ENCODE measurements around the gene ADAMTSL1. TPM values are rescaled to one million over a fixed set of nuclear protein-coding genes. Genes with fewer than 3 reads are reported as not detected.

Gene ADAMTSL1
- total RNA-seq, 6 donors from 2014 or later, result 0.44 to 6.4 (median 2.3) TPM; not detected in 1

DNA sequence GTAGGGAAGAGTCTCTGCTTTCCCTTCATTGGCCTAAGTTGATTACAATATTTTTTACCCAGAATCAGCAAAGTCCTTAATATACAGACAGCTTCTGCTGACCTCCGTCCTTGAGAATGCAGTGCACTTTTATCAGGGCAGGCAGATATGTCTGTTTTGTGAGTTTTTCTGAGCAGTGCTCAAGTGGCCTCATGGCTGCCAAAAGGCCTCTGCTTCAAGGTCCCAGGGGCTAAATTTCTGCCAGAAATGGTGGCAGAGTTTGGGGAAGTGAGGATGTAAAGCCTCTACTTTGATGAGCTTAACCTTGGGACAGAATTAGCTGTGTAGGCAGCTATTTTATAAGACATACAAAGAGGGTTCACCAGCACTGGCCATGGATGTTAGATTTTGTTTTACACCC lies 275.8 kb downstream of the ADAMTSL1 start:
- Histone ChIP-seq H3K9me3 (no peaks in the 10 kb centered on the region), H3K27me3 (no peaks in the 10 kb centered on the region), H3K4me1 (peaks cover 6 to 11% (median 9%) of the 10 kb centered on the region in 4 donors), H3K27ac (no peak overlapping the region), H3K36me3 (no peaks in the 10 kb centered on the region), H3K4me3 (no peak overlapping the region)
- no peak for DNase-seq
- TF ChIP-seq EP300 (IDR thresholded peaks at IDR 0.05) (no peak), POLR2A (IDR thresholded peaks at IDR 0.05) (no peak), POLR2AphosphoS5 (IDR thresholded peaks at IDR 0.05) (no peak)
- TF ChIP-seq, protein P1, sequence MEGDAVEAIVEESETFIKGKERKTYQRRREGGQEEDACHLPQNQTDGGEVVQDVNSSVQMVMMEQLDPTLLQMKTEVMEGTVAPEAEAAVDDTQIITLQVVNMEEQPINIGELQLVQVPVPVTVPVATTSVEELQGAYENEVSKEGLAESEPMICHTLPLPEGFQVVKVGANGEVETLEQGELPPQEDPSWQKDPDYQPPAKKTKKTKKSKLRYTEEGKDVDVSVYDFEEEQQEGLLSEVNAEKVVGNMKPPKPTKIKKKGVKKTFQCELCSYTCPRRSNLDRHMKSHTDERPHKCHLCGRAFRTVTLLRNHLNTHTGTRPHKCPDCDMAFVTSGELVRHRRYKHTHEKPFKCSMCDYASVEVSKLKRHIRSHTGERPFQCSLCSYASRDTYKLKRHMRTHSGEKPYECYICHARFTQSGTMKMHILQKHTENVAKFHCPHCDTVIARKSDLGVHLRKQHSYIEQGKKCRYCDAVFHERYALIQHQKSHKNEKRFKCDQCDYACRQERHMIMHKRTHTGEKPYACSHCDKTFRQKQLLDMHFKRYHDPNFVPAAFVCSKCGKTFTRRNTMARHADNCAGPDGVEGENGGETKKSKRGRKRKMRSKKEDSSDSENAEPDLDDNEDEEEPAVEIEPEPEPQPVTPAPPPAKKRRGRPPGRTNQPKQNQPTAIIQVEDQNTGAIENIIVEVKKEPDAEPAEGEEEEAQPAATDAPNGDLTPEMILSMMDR (IDR thresholded peaks at IDR 0.05), result no peak
- ATAC-seq (ENCODE audit: low FRiP score in 2 of 2), result no peak
- WGBS, 2 donors, result 67% methylated on average over 1 of the region's 1 CpG

DNA sequence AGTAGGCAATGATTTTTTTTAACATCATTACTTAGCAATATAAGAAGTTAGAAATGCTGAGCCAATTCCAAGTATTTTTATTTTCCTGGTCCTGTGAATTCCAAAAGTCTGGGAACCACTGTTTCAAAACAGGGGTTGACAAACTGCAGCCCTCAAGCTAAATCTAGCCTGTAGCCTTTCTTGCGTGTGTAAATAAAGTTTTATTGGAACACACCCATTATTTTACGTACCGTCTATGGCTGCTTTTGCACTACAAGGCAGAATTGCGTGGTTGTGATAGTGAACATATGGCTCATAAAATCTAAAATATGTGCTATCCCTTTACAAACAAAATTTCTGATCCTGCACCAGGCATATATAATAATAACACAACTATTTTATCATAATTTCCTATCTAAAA lies 280.0 kb downstream of the ADAMTSL1 start:
- WGBS, 2 donors, result 96 to 97% methylated on average over 4 of the region's 4 CpGs

DNA sequence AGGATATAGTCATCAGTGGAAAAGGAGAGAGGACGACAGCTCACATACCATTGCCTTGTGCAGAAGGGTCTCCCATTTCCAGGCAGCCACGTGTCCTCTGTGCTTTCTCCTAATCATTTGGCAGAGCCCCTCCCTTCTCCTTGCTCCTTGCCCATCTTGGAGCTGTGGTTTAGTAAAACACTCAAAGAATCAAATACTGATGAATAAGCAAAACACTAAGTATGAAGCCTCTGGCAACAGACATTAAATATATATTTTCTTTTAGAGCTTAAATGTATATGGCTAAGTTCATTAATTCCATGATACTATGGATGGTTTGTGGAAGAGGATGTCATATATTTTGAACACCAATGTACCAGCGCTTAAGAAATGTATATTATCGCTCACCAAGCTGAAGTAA lies 280.6 kb downstream of the ADAMTSL1 start:
- ATAC-seq (ENCODE audit: low FRiP score in 2 of 2) (no peak), DNase-seq (no peak)
- Histone ChIP-seq H3K27ac (no peak overlapping the region), H3K4me3 (no peak overlapping the region), H3K36me3 (no peaks in the 10 kb centered on the region), H3K9me3 (no peaks in the 10 kb centered on the region), H3K27me3 (no peaks in the 10 kb centered on the region), H3K4me1 (peaks cover 0 to 4% (median 0%) of the 10 kb centered on the region in 4 donors)
- WGBS, 2 donors, result 78 to 95% methylated on average over 4 of the region's 4 CpGs
- TF ChIP-seq, protein P1 (IDR thresholded peaks at IDR 0.05), result no peak
- TF ChIP-seq EP300 (IDR thresholded peaks at IDR 0.05), result no peak
- no peak for TF ChIP-seq POLR2AphosphoS5 (IDR thresholded peaks at IDR 0.05)
- no peak for TF ChIP-seq POLR2A (IDR thresholded peaks at IDR 0.05)

More for the DNA sequence above, 280.0 kb downstream of the ADAMTSL1 start:
- Histone ChIP-seq H3K4me1 (peaks cover 0 to 4% (median 0%) of the 10 kb centered on the region in 4 donors), H3K27ac (no peak overlapping the region), H3K4me3 (no peak overlapping the region), H3K36me3 (no peaks in the 10 kb centered on the region), H3K27me3 (no peaks in the 10 kb centered on the region), H3K9me3 (no peaks in the 10 kb centered on the region)
- DNase-seq, result no peak
- TF ChIP-seq POLR2A (IDR thresholded peaks at IDR 0.05), result no peak
- TF ChIP-seq, protein P1 (IDR thresholded peaks at IDR 0.05), result no peak
- TF ChIP-seq EP300 (IDR thresholded peaks at IDR 0.05), result no peak
- no peak for TF ChIP-seq POLR2AphosphoS5 (IDR thresholded peaks at IDR 0.05)
- no peak for ATAC-seq (ENCODE audit: low FRiP score in 2 of 2)

DNA sequence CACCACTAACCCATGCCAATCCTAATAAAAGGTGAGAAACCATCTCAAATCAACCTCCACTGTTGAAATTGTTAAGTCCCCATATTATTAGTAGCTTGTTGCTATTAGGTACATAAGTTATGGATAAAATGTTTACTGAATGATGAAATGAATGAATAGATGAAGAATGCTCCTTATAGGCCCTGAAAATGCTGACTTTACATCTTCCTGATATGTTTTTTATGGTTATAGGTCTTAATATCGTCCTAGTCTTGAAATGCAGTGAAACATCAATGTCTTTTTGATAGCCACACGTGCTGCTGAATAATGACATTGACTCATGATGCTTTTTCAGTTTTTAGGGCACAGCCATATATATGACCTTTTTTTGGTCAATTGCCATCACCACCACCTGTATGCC lies 281.3 kb downstream of the ADAMTSL1 start:
- ATAC-seq (ENCODE audit: low FRiP score in 2 of 2) (no peak), DNase-seq (no peak)
- no peak overlapping the region for H3K27ac ChIP-seq
- H3K9me3 ChIP-seq, result no peaks in the 10 kb centered on the region
- peaks cover 0 to 4% (median 0%) of the 10 kb centered on the region in 4 donors for H3K4me1 ChIP-seq
- TF ChIP-seq POLR2A (IDR thresholded peaks at IDR 0.05) (no peak), POLR2AphosphoS5 (IDR thresholded peaks at IDR 0.05) (no peak), EP300 (IDR thresholded peaks at IDR 0.05) (no peak)
- TF ChIP-seq, protein P1 (IDR thresholded peaks at IDR 0.05), result no peak
- 88 to 90% methylated on average over 2 of the region's 2 CpGs for WGBS, 2 donors
- H3K27me3 ChIP-seq, result no peaks in the 10 kb centered on the region
- H3K4me3 ChIP-seq, result no peak overlapping the region
- no peaks in the 10 kb centered on the region for H3K36me3 ChIP-seq

DNA sequence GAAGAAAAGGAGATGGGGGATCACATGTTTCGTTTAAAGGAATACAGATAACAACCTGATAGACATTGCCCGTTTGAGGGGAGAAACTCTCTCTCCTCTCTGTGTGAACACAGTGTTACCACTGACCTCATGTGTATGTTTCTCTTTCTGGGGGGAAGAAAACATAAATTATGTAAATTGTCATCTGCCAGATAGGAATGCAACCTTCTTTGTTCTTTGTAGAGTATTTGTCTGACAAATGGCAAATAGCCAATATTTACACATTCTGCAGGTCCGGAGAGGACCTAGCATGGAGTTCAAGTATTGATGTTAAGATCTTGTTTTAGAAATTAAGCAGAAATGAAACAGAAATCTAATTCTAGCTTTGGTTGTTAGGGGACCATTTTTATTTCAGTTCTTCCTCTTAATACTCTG lies 282.8 kb downstream of the ADAMTSL1 start:
- ATAC-seq (ENCODE audit: low FRiP score in 2 of 2), result no peak
- no peaks in the 10 kb centered on the region for H3K36me3 ChIP-seq
- no peaks in the 10 kb centered on the region for H3K9me3 ChIP-seq
- H3K4me1 ChIP-seq, result peaks cover 0 to 4% (median 0%) of the 10 kb centered on the region in 4 donors
- 34 to 46% methylated on average over 3 of the region's 3 CpGs for WGBS, 2 donors
- DNase-seq, result no peak
- H3K27ac ChIP-seq, result no peak overlapping the region
- no peaks in the 10 kb centered on the region for H3K27me3 ChIP-seq
- TF ChIP-seq EP300 (IDR thresholded peaks at IDR 0.05), result no peak
- TF ChIP-seq POLR2A (IDR thresholded peaks at IDR 0.05), result no peak
- TF ChIP-seq, protein P1 (IDR thresholded peaks at IDR 0.05), result no peak
- TF ChIP-seq POLR2AphosphoS5 (IDR thresholded peaks at IDR 0.05), result no peak
- no peak overlapping the region for H3K4me3 ChIP-seq
